HepG2 (cell line): ENCODE data around the gene NRSN2. TPM values are rescaled to one million over a fixed set of nuclear protein-coding genes. Genes with fewer than 3 reads are reported as not detected.

Experiments used
- CENPBD1 ChIP-seq: sonication (generic); formaldehyde crosslinking; IDR thresholded peaks from 2 replicates; pipeline ENCODE4 v1.8.0; 2022; ENCODE audit warnings: missing genetic modification reagents, low read depth, mild to moderate bottlenecking, borderline replicate concordance
- ETS1 ChIP-seq: sonication (generic); formaldehyde crosslinking; IDR thresholded peaks from 2 replicates; pipeline ENCODE4 v1.4.0; 2020; ENCODE audit warnings: missing genetic modification reagents
- GTF2F1 ChIP-seq: fragments of 150-350 bp; IDR thresholded peaks from 2 replicates; pipeline ENCODE4 v1.6.1; 2014; ENCODE audit warnings: low read length
- KDM1A ChIP-seq: IDR thresholded peaks from 2 replicates; pipeline ENCODE4 v1.6.1; 2016; ENCODE audit warnings: missing compliant biosample characterization
- LRRFIP1 ChIP-seq: sonication (generic); formaldehyde crosslinking; conservative IDR thresholded peaks from 2 replicates; pipeline ENCODE4 v1.4.0; 2020; ENCODE audit warnings: missing genetic modification reagents
- MXD4 ChIP-seq: IDR thresholded peaks from 2 replicates; pipeline ENCODE4 v1.6.1; 2016; ENCODE audit warnings: mild to moderate bottlenecking, missing biosample characterization, missing genetic modification reagents
- NFKBIZ ChIP-seq: IDR thresholded peaks from 2 replicates; pipeline ENCODE4 v1.6.1; 2018; ENCODE audit warnings: missing genetic modification reagents, missing compliant biosample characterization
- SAFB2 ChIP-seq: sonication (generic); formaldehyde crosslinking; IDR thresholded peaks from 2 replicates; pipeline ENCODE4 v1.5.1; 2020; ENCODE audit warnings: missing genetic modification reagents, low read depth, mild to moderate bottlenecking, borderline replicate concordance
- TAF1 ChIP-seq: sonication (generic); formaldehyde crosslinking; IDR thresholded peaks from 2 replicates; pipeline ENCODE4 v1.4.0; 2020; ENCODE audit warnings: missing genetic modification reagents
- TBX2 ChIP-seq: sonication (generic); formaldehyde crosslinking; IDR thresholded peaks from 2 replicates; pipeline ENCODE4 v1.5.0; 2020; ENCODE audit warnings: missing genetic modification reagents, mild to moderate bottlenecking, borderline replicate concordance
- ZNF549 ChIP-seq: sonication (generic); formaldehyde crosslinking; IDR thresholded peaks from 2 replicates; pipeline ENCODE4 v1.5.0; 2020; ENCODE audit warnings: missing genetic modification reagents
- ZNF598 ChIP-seq: sonication (generic); formaldehyde crosslinking; IDR thresholded peaks from 2 replicates; pipeline ENCODE4 v1.5.1; 2020; ENCODE audit warnings: mild to moderate bottlenecking, missing genetic modification reagents, borderline replicate concordance
- ZNF687 ChIP-seq: sonication (generic); formaldehyde crosslinking; IDR thresholded peaks from 2 replicates; pipeline ENCODE4 v1.5.1; 2020; ENCODE audit warnings: mild to moderate bottlenecking, missing genetic modification reagents, moderate library complexity
- ZSCAN20 ChIP-seq: sonication (generic); formaldehyde crosslinking; IDR thresholded peaks from 2 replicates; pipeline ENCODE4 v1.4.0; 2020; ENCODE audit warnings: missing genetic modification reagents, mild to moderate bottlenecking, borderline replicate concordance
- ZSCAN29 ChIP-seq: sonication (generic); formaldehyde crosslinking; conservative IDR thresholded peaks from 2 replicates; pipeline ENCODE4 v1.4.0; 2020; ENCODE audit warnings: mild to moderate bottlenecking, missing genetic modification reagents
- polyA plus RNA-seq, 8 experiments: library from polyadenylated mRNA; depleted of rRNA in 3 of 8; stranded (reverse) in 7 of 8; unstranded in 1 of 8; fragments of >200 nt; fragmentation: Illumina TruSeq in 4 of 8; extraction: Trizol in 4 of 8; gene quantifications; 2 replicates each; pipeline versions ENCODE4 v1.2.1 to v1.2.3, GENCODE V29; 2011 to 2016; ENCODE audit warnings: low read depth in 4 of 8, missing spikeins in 1 of 8, mixed read lengths in 1 of 8; ENCODE audit not compliant: insufficient read depth in 1 of 8
- total RNA-seq, 5 experiments: library from RNA; depleted of rRNA; stranded (reverse); fragments of >200 nt; fragmentation: Illumina TruSeq; extraction: Trizol; gene quantifications; 2 replicates each; pipeline ENCODE4 v1.2.3, GENCODE V29; 2016; ENCODE audit warnings: low read depth in 1 of 5

Gene NRSN2
- total and polyA plus RNA-seq, 2 of the 13 experiments (the other 11 are each of a cell fraction or from before 2014, with no cell fraction given): 32.3 to 49.4 TPM

GRCh38 chr20:381581-382290, 34.8 kb downstream of the NRSN2 start (continued):
- TF ChIP-seq ZSCAN20 (CRISPR knock-in tag) (peak; percentile 23; the same call in 1 of the 2 replicates), ZNF687 (CRISPR knock-in tag) (peak; percentile 88), ZNF598 (CRISPR knock-in tag) (no peak; the same call in 1 of the 2 replicates), MXD4 (peak; percentile 71), KDM1A (CRISPR knock-in tag) (no peak), TBX2 (CRISPR knock-in tag) (peak; percentile 81), TAF1 (CRISPR knock-in tag) (peak; percentile 96), CENPBD1 (CRISPR knock-in tag) (no peak; the same call in 1 of the 2 replicates), SAFB2 (CRISPR knock-in tag) (peak; percentile 94), LRRFIP1 (no peak), ETS1 (CRISPR knock-in tag) (0 out of 2 replicates have a peak, but pooled peaks have one; percentile 87), GTF2F1 (no peak), NFKBIZ (CRISPR knock-in tag) (no peak; the same call in 1 of the 2 replicates), ZNF549 (CRISPR knock-in tag) (no peak), ZSCAN29 (no peak)
